ENCODE measurements around the gene CDKAL1. TPM values are rescaled to one million over a fixed set of nuclear protein-coding genes. Genes with fewer than 3 reads are reported as not detected.

The CDKAL1 gene
- total RNA-seq, 1 donor from 2014 or later: 9.6 TPM

DNA sequence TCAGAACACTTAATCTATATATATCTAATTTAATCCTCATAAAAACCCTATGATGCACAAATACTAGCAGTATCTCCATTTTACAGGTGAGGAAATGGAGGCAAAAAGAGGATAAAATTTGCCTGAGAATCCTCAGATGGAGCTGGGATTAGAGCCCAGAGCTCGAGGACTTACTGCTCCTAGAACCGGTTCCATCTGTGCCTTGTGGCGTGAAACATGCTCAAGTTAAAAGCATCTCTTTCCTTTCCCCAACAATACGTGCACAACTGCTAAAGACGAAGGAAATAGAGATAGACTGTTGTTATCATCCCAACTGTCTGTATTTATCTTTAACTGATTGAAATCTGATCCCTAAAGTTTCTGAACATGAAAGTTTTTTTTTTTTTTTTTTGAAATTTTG lies 691.7 kb downstream of the CDKAL1 start:
- no peak for DNase-seq (ENCODE audit: low spot score)
- Mint-ChIP-seq H3K27me3 (ENCODE audit: low read depth) (no peaks in the 10 kb centered on the region), H3K9me3 (ENCODE audit: low read depth) (no peaks in the 10 kb centered on the region), H3K4me3 (ENCODE audit: unreplicated experiment) (no peak overlapping the region), H3K4me1 (ENCODE audit: low read depth) (peaks cover 8% of the 10 kb centered on the region), H3K27ac (ENCODE audit: unreplicated experiment) (no peak overlapping the region), H3K36me3 (ENCODE audit: low read depth) (peaks cover 4% of the 10 kb centered on the region)
- TF ChIP-seq, protein P1, sequence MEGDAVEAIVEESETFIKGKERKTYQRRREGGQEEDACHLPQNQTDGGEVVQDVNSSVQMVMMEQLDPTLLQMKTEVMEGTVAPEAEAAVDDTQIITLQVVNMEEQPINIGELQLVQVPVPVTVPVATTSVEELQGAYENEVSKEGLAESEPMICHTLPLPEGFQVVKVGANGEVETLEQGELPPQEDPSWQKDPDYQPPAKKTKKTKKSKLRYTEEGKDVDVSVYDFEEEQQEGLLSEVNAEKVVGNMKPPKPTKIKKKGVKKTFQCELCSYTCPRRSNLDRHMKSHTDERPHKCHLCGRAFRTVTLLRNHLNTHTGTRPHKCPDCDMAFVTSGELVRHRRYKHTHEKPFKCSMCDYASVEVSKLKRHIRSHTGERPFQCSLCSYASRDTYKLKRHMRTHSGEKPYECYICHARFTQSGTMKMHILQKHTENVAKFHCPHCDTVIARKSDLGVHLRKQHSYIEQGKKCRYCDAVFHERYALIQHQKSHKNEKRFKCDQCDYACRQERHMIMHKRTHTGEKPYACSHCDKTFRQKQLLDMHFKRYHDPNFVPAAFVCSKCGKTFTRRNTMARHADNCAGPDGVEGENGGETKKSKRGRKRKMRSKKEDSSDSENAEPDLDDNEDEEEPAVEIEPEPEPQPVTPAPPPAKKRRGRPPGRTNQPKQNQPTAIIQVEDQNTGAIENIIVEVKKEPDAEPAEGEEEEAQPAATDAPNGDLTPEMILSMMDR (IDR thresholded peaks at IDR 0.05): no peak

DNA sequence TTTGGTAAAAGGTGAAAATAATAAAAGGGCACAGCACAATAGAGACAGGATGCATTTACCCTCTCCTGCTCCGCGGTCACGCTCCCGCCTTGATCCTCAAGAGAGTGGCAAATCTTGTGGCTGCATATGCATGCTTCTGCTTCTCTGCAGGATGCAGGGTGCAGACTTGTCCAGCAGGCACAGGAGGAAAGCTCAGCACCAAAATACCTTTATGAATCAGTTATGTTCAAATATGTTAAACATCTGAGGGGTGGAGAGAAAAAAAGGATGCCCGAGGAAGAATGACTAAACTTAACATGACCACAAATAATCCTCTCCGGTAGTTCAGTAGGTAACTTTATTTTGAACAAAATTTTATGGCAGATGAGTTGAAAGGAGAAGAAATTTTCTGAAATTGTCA lies 693.2 kb downstream of the CDKAL1 start:
- H3K9me3 Mint-ChIP-seq (ENCODE audit: low read depth): no peaks in the 10 kb centered on the region
- DNase-seq (ENCODE audit: low spot score): no peak
- H3K4me3 Mint-ChIP-seq (ENCODE audit: unreplicated experiment): no peak overlapping the region
- H3K4me1 Mint-ChIP-seq (ENCODE audit: low read depth): peaks cover 8% of the 10 kb centered on the region
- H3K27me3 Mint-ChIP-seq (ENCODE audit: low read depth): no peaks in the 10 kb centered on the region
- H3K27ac Mint-ChIP-seq (ENCODE audit: unreplicated experiment): no peak overlapping the region
- peaks cover 5% of the 10 kb centered on the region for H3K36me3 Mint-ChIP-seq (ENCODE audit: low read depth)
- TF ChIP-seq, protein P1 (IDR thresholded peaks at IDR 0.05): no peak

DNA sequence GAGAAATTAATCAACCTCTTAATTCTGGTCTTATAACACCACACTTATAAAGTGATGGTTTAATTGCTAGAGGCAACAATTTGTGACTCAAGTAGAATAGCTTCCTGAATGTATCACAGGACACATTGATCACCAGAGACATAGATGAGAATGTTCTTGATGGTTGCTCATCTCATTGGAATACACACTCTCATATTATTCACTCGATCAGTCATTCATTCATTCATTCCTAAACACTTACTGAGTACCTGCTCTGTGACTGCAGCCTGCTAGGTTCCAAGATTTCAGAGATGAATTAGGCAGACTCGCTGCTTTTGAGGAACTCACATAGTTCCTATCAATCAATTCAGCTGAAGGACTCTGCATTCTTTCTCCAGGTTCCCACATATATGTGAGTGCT lies 694.2 kb downstream of the CDKAL1 start:
- Mint-ChIP-seq H3K36me3 (ENCODE audit: low read depth) (peaks cover 11% of the 10 kb centered on the region), H3K9me3 (ENCODE audit: low read depth) (no peaks in the 10 kb centered on the region)

DNA sequence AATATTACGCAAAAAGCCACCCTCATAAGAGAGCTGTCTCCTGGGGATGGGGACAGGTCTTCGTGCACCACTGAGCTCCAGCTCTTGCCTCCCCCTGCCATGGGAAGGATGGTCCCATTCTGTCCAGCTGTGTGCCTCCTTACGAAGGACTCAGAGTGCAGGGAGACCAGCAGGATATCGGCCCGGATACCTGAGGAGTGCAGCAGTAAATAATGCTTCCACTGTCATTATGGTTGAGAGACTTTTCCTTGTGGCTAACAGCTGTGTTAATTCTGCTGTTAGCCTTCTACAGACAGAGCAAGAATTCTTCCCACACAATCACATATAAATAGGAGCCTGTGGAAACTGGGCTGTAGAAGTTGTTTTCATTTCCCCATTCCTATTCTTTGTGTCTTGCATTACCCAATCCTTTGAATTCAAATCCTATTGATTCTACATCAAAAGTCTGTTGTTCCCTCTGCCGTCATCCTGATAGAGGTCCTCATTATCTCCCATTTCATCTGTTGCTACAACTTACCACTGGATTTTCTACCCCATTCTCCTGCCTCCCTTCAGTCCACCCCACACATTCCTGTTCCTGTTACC lies 694.7 kb downstream of the CDKAL1 start:
- H3K27ac Mint-ChIP-seq (ENCODE audit: unreplicated experiment): no peak overlapping the region

More for the DNA sequence above, 694.2 kb downstream of the CDKAL1 start:
- TF ChIP-seq, protein P1 (IDR thresholded peaks at IDR 0.05): no peak
- Mint-ChIP-seq H3K27ac (ENCODE audit: unreplicated experiment) (no peak overlapping the region), H3K4me3 (ENCODE audit: unreplicated experiment) (no peak overlapping the region), H3K4me1 (ENCODE audit: low read depth) (peaks cover 8% of the 10 kb centered on the region), H3K27me3 (ENCODE audit: low read depth) (no peaks in the 10 kb centered on the region)
- DNase-seq (ENCODE audit: low spot score): no peak

DNA sequence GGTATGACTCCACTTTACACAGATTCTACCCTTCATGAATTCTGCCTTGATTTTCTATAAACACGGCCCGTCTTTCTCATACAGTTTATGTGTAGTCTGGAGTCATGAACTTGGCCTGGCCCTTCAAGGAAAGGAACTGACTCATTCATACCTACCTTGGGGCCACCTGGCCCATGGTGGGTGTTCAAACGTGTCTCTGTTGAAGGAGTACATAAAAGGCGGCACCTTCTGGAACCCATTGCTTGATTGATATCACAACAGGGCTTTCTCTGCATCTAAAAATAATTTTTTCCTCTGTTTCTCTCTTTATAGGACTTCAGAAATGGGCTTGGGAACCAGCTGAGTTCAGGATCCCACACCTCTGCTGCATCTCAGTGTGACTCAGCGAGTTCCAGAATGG lies 696.3 kb downstream of the CDKAL1 start:
- Mint-ChIP-seq H3K27ac (ENCODE audit: unreplicated experiment) (no peak overlapping the region), H3K4me1 (ENCODE audit: low read depth) (peaks cover 8% of the 10 kb centered on the region), H3K4me3 (ENCODE audit: unreplicated experiment) (no peak overlapping the region), H3K27me3 (ENCODE audit: low read depth) (no peaks in the 10 kb centered on the region), H3K36me3 (ENCODE audit: low read depth) (peaks cover 18% of the 10 kb centered on the region), H3K9me3 (ENCODE audit: low read depth) (peaks cover 14% of the 10 kb centered on the region)
- no peak for DNase-seq (ENCODE audit: low spot score)
- TF ChIP-seq, protein P1 (IDR thresholded peaks at IDR 0.05): no peak

More for the DNA sequence above, 694.7 kb downstream of the CDKAL1 start:
- Mint-ChIP-seq H3K27me3 (ENCODE audit: low read depth) (no peaks in the 10 kb centered on the region), H3K4me3 (ENCODE audit: unreplicated experiment) (no peak overlapping the region), H3K4me1 (ENCODE audit: low read depth) (peaks cover 8% of the 10 kb centered on the region), H3K36me3 (ENCODE audit: low read depth) (peaks cover 12% of the 10 kb centered on the region), H3K9me3 (ENCODE audit: low read depth) (peaks cover 3% of the 10 kb centered on the region)
- TF ChIP-seq, protein P1 (IDR thresholded peaks at IDR 0.05): no peak
- DNase-seq (ENCODE audit: low spot score): no peak
